HEK293T (cell line): ENCODE measurements around the gene PCDHGA12.

Experiments used
- BHLHE40 ChIP-seq: fragments of 450-650 bp; IDR thresholded peaks from 2 replicates; pipeline ENCODE4 v1.6.1; 2016; ENCODE audit warnings: mild to moderate bottlenecking, moderate library complexity, borderline replicate concordance
- CTBP1 ChIP-seq: fragments of 450-650 bp; IDR thresholded peaks from 2 replicates; pipeline ENCODE4 v1.6.1; 2016; ENCODE audit warnings: borderline replicate concordance
- FOXA1 ChIP-seq: fragments of 450-650 bp; IDR thresholded peaks from 2 replicates; pipeline ENCODE4 v1.6.1; 2016; ENCODE audit warnings: mild to moderate bottlenecking
- FOXK2 ChIP-seq: fragments of 450-650 bp; IDR thresholded peaks from 2 replicates; pipeline ENCODE4 v1.6.1; 2016; ENCODE audit warnings: mild to moderate bottlenecking
- SP1 ChIP-seq: fragments of 450-650 bp; IDR thresholded peaks from 2 replicates; pipeline ENCODE4 v1.6.1; 2017

- TF ChIP-seq SP1 (no peak), FOXA1 (no peak), CTBP1 (no peak), FOXK2 (no peak), BHLHE40 (no peak)
Measured at GRCh38 chr5:141476132-141476911, 46.0 kb downstream of the PCDHGA12 start.
